Fibroblast of lung (primary cell): ENCODE measurements around the gene CPA5.

ENCODE experiments used
- EZH2 ChIP-seq: IDR thresholded peaks from 2 replicates; pipeline ENCODE4 v1.5.1; 2012; ENCODE audit warnings: low read length, control low read depth, mild to moderate bottlenecking; ENCODE audit errors: missing control alignments
- TF ChIP-seq, protein P1 (sequence below), 2 donors: IDR thresholded peaks in 1 of 2; conservative IDR thresholded peaks in 1 of 2; 1 replicate in 1 of 2; 2 replicates in 1 of 2; pipeline ENCODE4 v1.5.1; 2011 to 2012; ENCODE audit warnings: low read length in 2 of 2, control low read depth in 1 of 2, inconsistent platforms in 1 of 2, low read depth in 1 of 2, mild to moderate bottlenecking in 1 of 2

DNA sequence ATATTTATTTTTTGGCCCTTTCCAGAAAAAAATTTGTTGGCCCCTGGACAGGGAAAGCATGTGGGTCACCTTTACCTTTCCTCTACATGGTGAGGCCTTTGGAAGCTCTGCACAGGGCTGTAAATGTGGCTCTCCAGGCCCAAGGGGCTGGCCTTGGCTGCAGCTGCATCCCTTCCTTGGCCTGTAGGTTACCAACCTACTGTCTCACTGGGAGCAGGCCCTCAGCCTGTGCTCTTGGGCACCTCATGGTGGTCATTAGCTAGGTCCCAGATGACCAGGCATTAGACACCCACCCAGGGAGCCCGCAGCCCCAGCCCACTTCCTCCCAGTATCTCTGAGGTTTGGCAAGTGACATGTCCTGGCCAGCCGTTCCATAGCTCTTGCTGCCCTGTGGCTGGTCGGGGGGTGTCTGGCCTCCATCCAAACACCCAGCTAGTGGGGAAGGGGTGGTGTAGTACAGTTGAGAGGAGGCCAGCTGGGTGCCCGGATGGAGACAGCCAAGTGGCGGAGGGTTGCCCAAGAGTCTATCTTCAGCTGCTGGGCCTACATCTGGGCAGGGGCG lies 7.1 kb upstream of the CPA5 start:
- no peak for TF ChIP-seq EZH2
- TF ChIP-seq, protein P1, sequence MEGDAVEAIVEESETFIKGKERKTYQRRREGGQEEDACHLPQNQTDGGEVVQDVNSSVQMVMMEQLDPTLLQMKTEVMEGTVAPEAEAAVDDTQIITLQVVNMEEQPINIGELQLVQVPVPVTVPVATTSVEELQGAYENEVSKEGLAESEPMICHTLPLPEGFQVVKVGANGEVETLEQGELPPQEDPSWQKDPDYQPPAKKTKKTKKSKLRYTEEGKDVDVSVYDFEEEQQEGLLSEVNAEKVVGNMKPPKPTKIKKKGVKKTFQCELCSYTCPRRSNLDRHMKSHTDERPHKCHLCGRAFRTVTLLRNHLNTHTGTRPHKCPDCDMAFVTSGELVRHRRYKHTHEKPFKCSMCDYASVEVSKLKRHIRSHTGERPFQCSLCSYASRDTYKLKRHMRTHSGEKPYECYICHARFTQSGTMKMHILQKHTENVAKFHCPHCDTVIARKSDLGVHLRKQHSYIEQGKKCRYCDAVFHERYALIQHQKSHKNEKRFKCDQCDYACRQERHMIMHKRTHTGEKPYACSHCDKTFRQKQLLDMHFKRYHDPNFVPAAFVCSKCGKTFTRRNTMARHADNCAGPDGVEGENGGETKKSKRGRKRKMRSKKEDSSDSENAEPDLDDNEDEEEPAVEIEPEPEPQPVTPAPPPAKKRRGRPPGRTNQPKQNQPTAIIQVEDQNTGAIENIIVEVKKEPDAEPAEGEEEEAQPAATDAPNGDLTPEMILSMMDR (conservative IDR thresholded peaks at IDR 0.05 in 1 of 2, IDR thresholded peaks at IDR 0.05 in 1 of 2; ENCODE audit: low read depth in 1 of 2, low read length in 2 of 2), result no peak
